HepG2 (cell line): ENCODE data around the gene IRF5. TPM values are rescaled to one million over a fixed set of nuclear protein-coding genes. Genes with fewer than 3 reads are reported as not detected.

Experiments
- HOXA3 ChIP-seq: sonication (generic); formaldehyde crosslinking; IDR thresholded peaks from 2 replicates; pipeline ENCODE4 v1.5.0; 2020; ENCODE audit warnings: missing genetic modification reagents
- NCOR1 ChIP-seq: fragments of 200-600 bp; sonication (generic); IDR thresholded peaks from 2 replicates; pipeline ENCODE4 v1.7.0; 2017; ENCODE audit warnings: antibody characterized with exemption, low read length, borderline replicate concordance
- NFE2L2 ChIP-seq: fragments of 150-350 bp; IDR thresholded peaks from 2 replicates; pipeline ENCODE4 v1.6.1; 2014; ENCODE audit warnings: low read length
- NR2F1 ChIP-seq, 2 experiments: fragments of 450-650 bp in 1 of 2; formaldehyde crosslinking in 1 of 2; IDR thresholded peaks; 2 replicates each; pipeline versions ENCODE4 v1.5.0 to v1.6.1; 2016 to 2020; ENCODE audit warnings: mild to moderate bottlenecking in 1 of 2, missing compliant biosample characterization in 1 of 2, missing genetic modification reagents in 1 of 2, moderate library complexity in 1 of 2
- PLSCR1 ChIP-seq: sonication (generic); formaldehyde crosslinking; IDR thresholded peaks from 2 replicates; pipeline ENCODE4 v1.5.0; 2020; ENCODE audit warnings: missing genetic modification reagents, mild to moderate bottlenecking, borderline replicate concordance
- PRDM4 ChIP-seq: sonication (generic); formaldehyde crosslinking; IDR thresholded peaks from 2 replicates; pipeline ENCODE4 v1.9.0; 2021; ENCODE audit warnings: missing genetic modification reagents, borderline replicate concordance
- RNF2 ChIP-seq: fragments of 450-650 bp; conservative IDR thresholded peaks from 2 replicates; pipeline ENCODE4 v1.6.1; 2016; ENCODE audit warnings: low read depth
- SRSF1 ChIP-seq: fragments of 200-400 bp; formaldehyde crosslinking; optimal IDR thresholded peaks from 2 replicates; pipeline ENCODE3; 2017; ENCODE audit warnings: mild to moderate bottlenecking, low read depth, low read length, moderate library complexity
- THAP9 ChIP-seq: sonication (generic); formaldehyde crosslinking; IDR thresholded peaks from 2 replicates; pipeline ENCODE4; 2020; ENCODE audit warnings: missing genetic modification reagents, mild to moderate bottlenecking, borderline replicate concordance
- ZSCAN29 ChIP-seq: sonication (generic); formaldehyde crosslinking; conservative IDR thresholded peaks from 2 replicates; pipeline ENCODE4 v1.4.0; 2020; ENCODE audit warnings: mild to moderate bottlenecking, missing genetic modification reagents
- polyA plus RNA-seq, 8 experiments: library from polyadenylated mRNA; depleted of rRNA in 3 of 8; stranded (reverse) in 7 of 8; unstranded in 1 of 8; fragments of >200 nt; fragmentation: Illumina TruSeq in 4 of 8; extraction: Trizol in 4 of 8; gene quantifications; 2 replicates each; pipeline versions ENCODE4 v1.2.1 to v1.2.3, GENCODE V29; 2011 to 2016; ENCODE audit warnings: low read depth in 4 of 8, missing spikeins in 1 of 8, mixed read lengths in 1 of 8; ENCODE audit not compliant: insufficient read depth in 1 of 8
- total RNA-seq, 5 experiments: library from RNA; depleted of rRNA; stranded (reverse); fragments of >200 nt; fragmentation: Illumina TruSeq; extraction: Trizol; gene quantifications; 2 replicates each; pipeline ENCODE4 v1.2.3, GENCODE V29; 2016; ENCODE audit warnings: low read depth in 1 of 5

IRF5 gene
- total and polyA plus RNA-seq, 2 of the 13 experiments (the other 11 are each of a cell fraction or from before 2014, with no cell fraction given) = 2.0 to 2.9 TPM

- TF ChIP-seq NFE2L2 = no peak
- no peak for TF ChIP-seq NR2F1 (CRISPR knock-in tag; IDR thresholded peaks at IDR 0.05)
- TF ChIP-seq NCOR1 = no peak
- TF ChIP-seq THAP9 (CRISPR knock-in tag) = no peak
- TF ChIP-seq RNF2 = no peak
- TF ChIP-seq SRSF1 = no peak
- TF ChIP-seq PLSCR1 = no peak
- TF ChIP-seq PRDM4 = no peak
- no peak for TF ChIP-seq HOXA3 (CRISPR knock-in tag)
- no peak for TF ChIP-seq ZSCAN29 (CRISPR knock-in tag)
- TF ChIP-seq, all 625 proteins: peak for 0
Observed at GRCh38 chr7:128914566-128915151, 23.1 kb upstream of the IRF5 start (continued).
